ENCODE data around the gene MXD1. TPM values are rescaled to one million over a fixed set of nuclear protein-coding genes. Genes with fewer than 3 reads are reported as not detected.

MXD1 gene
- total RNA-seq, 1 donor: 14.5 TPM

- H3K79me2 ChIP-seq (ENCODE audit: insufficient read depth, low read length): no peaks in the 10 kb centered on the region
- TF ChIP-seq CTCF (IDR thresholded peaks at IDR 0.05; ENCODE audit: extremely low read depth, low read depth, low read length): no peak
- H3K36me3 ChIP-seq (ENCODE audit: insufficient read depth, low read length): no peaks in the 10 kb centered on the region
- no peak overlapping the region for H3K4me3 ChIP-seq (ENCODE audit: insufficient read depth, low read length)
- no peak overlapping the region for H2AFZ ChIP-seq (ENCODE audit: low read length)
- no peak overlapping the region for H3K27ac ChIP-seq (ENCODE audit: low read depth, low read length)
- no peak overlapping the region for H3K4me2 ChIP-seq (ENCODE audit: insufficient read depth, low read length)
- H3K9me3 ChIP-seq (ENCODE audit: low read depth, low read length): no peaks in the 10 kb centered on the region
- H3K4me1 ChIP-seq (ENCODE audit: insufficient read depth, low read length): no peaks in the 10 kb centered on the region
- H3K27me3 ChIP-seq (ENCODE audit: insufficient read depth, low read length): peaks cover 7% of the 10 kb centered on the region
- no peak for DNase-seq (ENCODE audit: insufficient read length, low spot score, missing footprints)
- H4K20me1 ChIP-seq (ENCODE audit: insufficient read depth, low read length): no peaks in the 10 kb centered on the region
Observed at GRCh38 chr2:69952336-69953115, 37.6 kb downstream of the MXD1 start.

- H3K27ac ChIP-seq (ENCODE audit: low read depth, low read length): no peak overlapping the region
- no peak for TF ChIP-seq CTCF (IDR thresholded peaks at IDR 0.05; ENCODE audit: extremely low read depth, low read depth, low read length)
- DNase-seq (ENCODE audit: insufficient read length, low spot score, missing footprints): no peak
- no peak overlapping the region for H3K4me2 ChIP-seq (ENCODE audit: insufficient read depth, low read length)
- H3K4me3 ChIP-seq (ENCODE audit: insufficient read depth, low read length): no peak overlapping the region
- H3K79me2 ChIP-seq (ENCODE audit: insufficient read depth, low read length): no peaks in the 10 kb centered on the region
- H3K27me3 ChIP-seq (ENCODE audit: insufficient read depth, low read length): peaks cover 20% of the 10 kb centered on the region
- no peaks in the 10 kb centered on the region for H4K20me1 ChIP-seq (ENCODE audit: insufficient read depth, low read length)
- no peak overlapping the region for H2AFZ ChIP-seq (ENCODE audit: low read length)
- H3K36me3 ChIP-seq (ENCODE audit: insufficient read depth, low read length): no peaks in the 10 kb centered on the region
- no peaks in the 10 kb centered on the region for H3K9me3 ChIP-seq (ENCODE audit: low read depth, low read length)
- no peaks in the 10 kb centered on the region for H3K4me1 ChIP-seq (ENCODE audit: insufficient read depth, low read length)
Observed at GRCh38 chr2:69954084-69954483, 39.2 kb downstream of the MXD1 start.

- Histone ChIP-seq H3K36me3 (ENCODE audit: insufficient read depth, low read length) (no peaks in the 10 kb centered on the region), H4K20me1 (ENCODE audit: insufficient read depth, low read length) (no peaks in the 10 kb centered on the region), H3K9me3 (ENCODE audit: low read depth, low read length) (no peaks in the 10 kb centered on the region), H3K27me3 (ENCODE audit: insufficient read depth, low read length) (peaks cover 22% of the 10 kb centered on the region), H3K27ac (ENCODE audit: low read depth, low read length) (no peak overlapping the region), H3K4me3 (ENCODE audit: insufficient read depth, low read length) (no peak overlapping the region), H3K4me1 (ENCODE audit: insufficient read depth, low read length) (no peaks in the 10 kb centered on the region), H3K4me2 (ENCODE audit: insufficient read depth, low read length) (no peak overlapping the region), H2AFZ (ENCODE audit: low read length) (no peak overlapping the region), H3K79me2 (ENCODE audit: insufficient read depth, low read length) (no peaks in the 10 kb centered on the region)
- no peak for TF ChIP-seq CTCF (IDR thresholded peaks at IDR 0.05; ENCODE audit: extremely low read depth, low read depth, low read length)
- no peak for DNase-seq (ENCODE audit: insufficient read length, low spot score, missing footprints)
Observed at GRCh38 chr2:69955029-69955428, 40.1 kb downstream of the MXD1 start.

GRCh38 chr2:69956475-69956979, 41.6 kb downstream of the MXD1 start:
- Histone ChIP-seq H3K4me2 (ENCODE audit: insufficient read depth, low read length) (no peak overlapping the region), H3K27ac (ENCODE audit: low read depth, low read length) (no peak overlapping the region), H2AFZ (ENCODE audit: low read length) (no peak overlapping the region), H3K9me3 (ENCODE audit: low read depth, low read length) (no peaks in the 10 kb centered on the region), H4K20me1 (ENCODE audit: insufficient read depth, low read length) (no peaks in the 10 kb centered on the region), H3K4me1 (ENCODE audit: insufficient read depth, low read length) (no peaks in the 10 kb centered on the region), H3K36me3 (ENCODE audit: insufficient read depth, low read length) (no peaks in the 10 kb centered on the region), H3K79me2 (ENCODE audit: insufficient read depth, low read length) (no peaks in the 10 kb centered on the region), H3K27me3 (ENCODE audit: insufficient read depth, low read length) (peaks cover 22% of the 10 kb centered on the region), H3K4me3 (ENCODE audit: insufficient read depth, low read length) (no peak overlapping the region)
- no peak for DNase-seq (ENCODE audit: insufficient read length, low spot score, missing footprints)
- TF ChIP-seq CTCF (IDR thresholded peaks at IDR 0.05; ENCODE audit: extremely low read depth, low read depth, low read length): no peak
